Body of pancreas (tissue), 4 donors: ENCODE measurements around the gene MYRIP. TPM values are rescaled to one million over a fixed set of nuclear protein-coding genes. Genes with fewer than 3 reads are reported as not detected.

Experiments used
- ATAC-seq: fragments of 150-250 bp; one replicate; pipeline ENCODE4 v1.9.1; 2016
- DNase-seq, 4 donors: peaks; one replicate each; pipeline ENCODE4 v3.0.0-alpha.2; 2019
- H3K27ac ChIP-seq, 4 donors: fragments of 200-600 bp; sonication (generic); 1 replicate in 3 of 4; 2 replicates in 1 of 4; pipeline versions ENCODE4 v1.5.1 to v1.6.1; 2016 to 2019; ENCODE audit warnings: mild to moderate bottlenecking in 1 of 4, mixed read lengths in 1 of 4, moderate library complexity in 1 of 4
- H3K27me3 ChIP-seq, 2 donors: fragments of 200-600 bp; sonication (generic); one replicate each; pipeline ENCODE4 v1.6.0; 2016; ENCODE audit warnings: mild to moderate bottlenecking in 1 of 2
- H3K36me3 ChIP-seq, 2 donors: fragments of 200-600 bp; sonication (generic); replicated peaks in 1 of 2; 2 replicates each; pipeline ENCODE4 v1.5.1; 2016; ENCODE audit warnings: low read depth in 2 of 2; ENCODE audit not compliant: insufficient read depth in 1 of 2
- H3K4me1 ChIP-seq: fragments of 200-600 bp; sonication (generic); one replicate; pipeline ENCODE4 v1.6.0; 2016
- H3K4me3 ChIP-seq, 2 donors: fragments of 200-600 bp; sonication (generic); 1 replicate in 1 of 2; 2 replicates in 1 of 2; pipeline ENCODE4 v1.5.1; 2016 to 2019
- H3K9me3 ChIP-seq, 3 donors: fragments of 200-600 bp; sonication (generic); 1 replicate in 2 of 3; 2 replicates in 1 of 3; pipeline ENCODE4 v1.5.1; 2016
- POLR2A ChIP-seq, 3 donors: fragments of 450-650 bp; IDR thresholded peaks; one replicate each; pipeline ENCODE4 v1.6.1; 2016; ENCODE audit warnings: antibody characterized with exemption in 3 of 3, mild to moderate bottlenecking in 2 of 3
- WGBS, 2 donors: methylation state at CpG; one replicate each; pipeline ENCODE4 v1.1.5; 2017; 5-methylcytosine and 5-hydroxymethylcytosine counted together
- intact Hi-C: fragments of 100-400 bp; cut with DNase I; formaldehyde crosslinking; loops from one replicate; pipeline ENCODE4 v1.15.1; 2023
- total RNA-seq, 2 donors: library from RNA; depleted of rRNA; stranded (reverse); fragments of >200 nt; gene quantifications; one replicate each; pipeline ENCODE4 v1.1.0, GENCODE V29; 2016
- TF ChIP-seq, protein P1 (sequence below), 7 experiments: fragments of 450-650 bp in 4 of 7; fragments of 200-600 bp in 3 of 7; sonication (generic) in 3 of 7; IDR thresholded peaks; one replicate each; pipeline ENCODE4 v1.5.1; 2016 to 2019; ENCODE audit warnings: antibody characterized with exemption in 7 of 7

MYRIP gene
- total RNA-seq, 2 donors from 2014 or later = 5.2 to 12.5 TPM

GRCh38 chr3:39978308-39978707 is 168.9 kb downstream of the MYRIP start:
- no peak for ATAC-seq

GRCh38 chr3:39980058-39980457 is 170.6 kb downstream of the MYRIP start:
- H3K36me3 ChIP-seq = no peaks in the 10 kb centered on the region
- TF ChIP-seq POLR2A (IDR thresholded peaks at IDR 0.05) = no peak
- intact Hi-C loops = no loop called here
- H3K27me3 ChIP-seq = no peaks in the 10 kb centered on the region
- no peak overlapping the region for H3K27ac ChIP-seq
- DNase-seq = no peak
- 57 to 82% methylated on average over 4 of the region's 4 CpGs for WGBS, 2 donors
- no peaks in the 10 kb centered on the region for H3K9me3 ChIP-seq
- no peak for ATAC-seq
- H3K4me3 ChIP-seq = no peak overlapping the region
- H3K4me1 ChIP-seq = peaks cover 30% of the 10 kb centered on the region

More at GRCh38 chr3:39978308-39978707, 168.9 kb downstream of the MYRIP start:
- no peaks in the 10 kb centered on the region for H3K9me3 ChIP-seq
- no peak for DNase-seq
- no peak for TF ChIP-seq POLR2A (IDR thresholded peaks at IDR 0.05)
- TF ChIP-seq, protein P1, sequence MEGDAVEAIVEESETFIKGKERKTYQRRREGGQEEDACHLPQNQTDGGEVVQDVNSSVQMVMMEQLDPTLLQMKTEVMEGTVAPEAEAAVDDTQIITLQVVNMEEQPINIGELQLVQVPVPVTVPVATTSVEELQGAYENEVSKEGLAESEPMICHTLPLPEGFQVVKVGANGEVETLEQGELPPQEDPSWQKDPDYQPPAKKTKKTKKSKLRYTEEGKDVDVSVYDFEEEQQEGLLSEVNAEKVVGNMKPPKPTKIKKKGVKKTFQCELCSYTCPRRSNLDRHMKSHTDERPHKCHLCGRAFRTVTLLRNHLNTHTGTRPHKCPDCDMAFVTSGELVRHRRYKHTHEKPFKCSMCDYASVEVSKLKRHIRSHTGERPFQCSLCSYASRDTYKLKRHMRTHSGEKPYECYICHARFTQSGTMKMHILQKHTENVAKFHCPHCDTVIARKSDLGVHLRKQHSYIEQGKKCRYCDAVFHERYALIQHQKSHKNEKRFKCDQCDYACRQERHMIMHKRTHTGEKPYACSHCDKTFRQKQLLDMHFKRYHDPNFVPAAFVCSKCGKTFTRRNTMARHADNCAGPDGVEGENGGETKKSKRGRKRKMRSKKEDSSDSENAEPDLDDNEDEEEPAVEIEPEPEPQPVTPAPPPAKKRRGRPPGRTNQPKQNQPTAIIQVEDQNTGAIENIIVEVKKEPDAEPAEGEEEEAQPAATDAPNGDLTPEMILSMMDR (IDR thresholded peaks at IDR 0.05) = no peak
- no peak overlapping the region for H3K4me3 ChIP-seq
- H3K27ac ChIP-seq = peak overlapping the region in 1 of 4 donors; percentile 3
- no peaks in the 10 kb centered on the region for H3K36me3 ChIP-seq
- H3K4me1 ChIP-seq = peaks cover 23% of the 10 kb centered on the region
- no peaks in the 10 kb centered on the region for H3K27me3 ChIP-seq
- intact Hi-C loops = no loop called here
- 34 to 40% methylated on average over 3 of the region's 3 CpGs for WGBS, 2 donors

GRCh38 chr3:39980781-39981180 is 171.4 kb downstream of the MYRIP start:
- Histone ChIP-seq H3K9me3 (no peaks in the 10 kb centered on the region), H3K4me3 (no peak overlapping the region), H3K4me1 (peaks cover 30% of the 10 kb centered on the region), H3K27ac (peak overlapping the region in 1 of 4 donors; percentile 47), H3K27me3 (no peaks in the 10 kb centered on the region), H3K36me3 (no peaks in the 10 kb centered on the region)
- TF ChIP-seq, protein P1 (IDR thresholded peaks at IDR 0.05) = no peak
- TF ChIP-seq POLR2A (IDR thresholded peaks at IDR 0.05) = no peak
- intact Hi-C loops = no loop called here
- 72 to 75% methylated on average over 3 of the region's 3 CpGs for WGBS, 2 donors
- no peak for DNase-seq
- ATAC-seq = no peak

- DNase-seq = no peak
- no peaks in the 10 kb centered on the region for H3K9me3 ChIP-seq
- H3K36me3 ChIP-seq = no peaks in the 10 kb centered on the region
- no peaks in the 10 kb centered on the region for H3K27me3 ChIP-seq
- WGBS, 2 donors = 45 to 52% methylated on average over 1 of the region's 1 CpG
- no peak for ATAC-seq
- H3K4me3 ChIP-seq = no peak overlapping the region
- peak overlapping the region in 2 of 4 donors; percentile 21 to 47 for H3K27ac ChIP-seq
- peaks cover 30% of the 10 kb centered on the region for H3K4me1 ChIP-seq
- intact Hi-C loops = no loop called here
- TF ChIP-seq POLR2A (IDR thresholded peaks at IDR 0.05) = no peak
- TF ChIP-seq, protein P1 (IDR thresholded peaks at IDR 0.05) = no peak
Measured at GRCh38 chr3:39981547-39982184, 172.3 kb downstream of the MYRIP start.

DNA sequence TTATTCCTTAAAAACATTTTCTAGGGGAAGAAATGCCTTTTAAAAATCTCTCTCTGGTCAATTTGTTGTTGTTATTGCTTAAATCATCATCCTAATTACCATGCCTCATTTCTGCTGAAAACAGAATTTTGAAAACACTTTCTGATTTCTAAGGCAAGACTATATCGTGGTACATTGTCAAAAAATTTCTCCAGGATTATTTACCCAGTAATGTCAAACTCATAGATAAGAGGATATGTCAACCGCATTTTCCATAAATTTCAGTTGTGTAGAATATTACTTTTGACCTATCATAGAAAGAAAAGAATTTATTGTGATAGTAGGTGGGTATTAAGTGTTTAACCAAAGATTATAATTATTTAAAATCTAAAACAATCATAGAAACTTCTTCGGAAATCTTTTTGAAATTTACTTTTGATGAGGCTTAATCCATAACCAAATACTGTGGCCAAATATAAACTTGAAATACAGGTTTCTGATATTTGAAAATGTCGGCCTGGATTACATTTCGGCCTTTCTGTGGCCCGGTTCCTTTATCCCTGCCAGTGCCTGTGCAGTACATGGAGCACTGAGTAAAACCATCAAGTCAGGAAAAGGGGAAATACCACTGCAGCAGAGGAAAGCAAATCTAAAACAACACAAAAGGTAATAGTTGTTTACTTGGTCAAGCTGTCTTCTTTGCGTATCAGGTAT is 173.4 kb downstream of the MYRIP start:
- WGBS, 2 donors = 17 to 18% methylated on average over 7 of the region's 7 CpGs
- TF ChIP-seq POLR2A (IDR thresholded peaks at IDR 0.05) = no peak
- Histone ChIP-seq H3K27ac (peak overlapping the region in 3 of 4 donors; percentile 47 to 51 (median 50)), H3K4me3 (no peak overlapping the region), H3K27me3 (no peaks in the 10 kb centered on the region), H3K9me3 (no peaks in the 10 kb centered on the region), H3K36me3 (no peaks in the 10 kb centered on the region), H3K4me1 (peaks cover 30% of the 10 kb centered on the region)
- ATAC-seq (peak; percentile 88), DNase-seq (peak; percentile 39 to 71 (median 51))
- intact Hi-C loops = no loop called here
